Amygdala (tissue), 56 donors: ENCODE data around the gene SH3RF1.
A peak's percentile ranks its signal among the peaks of the same experiment; 100 is the strongest.

Source experiments
- DNase-seq, 56 donors: peaks; one replicate each; lab custom pipeline; 2025; lab: John Stamatoyannopoulos, UW

SH3RF1 gene

GRCh38 chr4:169252339-169253112 is 18.2 kb downstream of the SH3RF1 start:
- no peak for DNase-seq

- no peak for DNase-seq
These were observed 19.2 kb downstream of the SH3RF1 start for GRCh38 chr4:169251291-169252235.

- DNase-seq: no peak
These were observed 20.0 kb downstream of the SH3RF1 start for GRCh38 chr4:169250796-169251195.

- no peak for DNase-seq
These were observed 20.8 kb downstream of the SH3RF1 start for GRCh38 chr4:169249999-169250398.

- no peak for DNase-seq
These were observed 21.4 kb downstream of the SH3RF1 start for GRCh38 chr4:169249214-169249973.

GRCh38 chr4:169248645-169249044 is 22.1 kb downstream of the SH3RF1 start:
- DNase-seq: no peak

GRCh38 chr4:169246957-169247396 is 23.8 kb downstream of the SH3RF1 start:
- no peak for DNase-seq

- no peak for DNase-seq
These were observed 24.5 kb downstream of the SH3RF1 start for GRCh38 chr4:169246279-169246678.

- DNase-seq: no peak
These were observed 25.7 kb downstream of the SH3RF1 start for GRCh38 chr4:169245061-169245460.

GRCh38 chr4:169243825-169244609 is 26.7 kb downstream of the SH3RF1 start:
- DNase-seq: no peak

- DNase-seq: no peak
These were observed 29.3 kb downstream of the SH3RF1 start for GRCh38 chr4:169241464-169241863.

GRCh38 chr4:169239221-169239905 is 31.4 kb downstream of the SH3RF1 start:
- no peak for DNase-seq

- DNase-seq: no peak
These were observed 32.3 kb downstream of the SH3RF1 start for GRCh38 chr4:169238445-169238844.

GRCh38 chr4:169236873-169237626 is 33.7 kb downstream of the SH3RF1 start:
- peak in 8 of 56 donors; percentile 6 to 42 (median 21) for DNase-seq

GRCh38 chr4:169236078-169236477 is 34.7 kb downstream of the SH3RF1 start:
- DNase-seq: no peak

- DNase-seq: no peak
These were observed 36.5 kb downstream of the SH3RF1 start for GRCh38 chr4:169234137-169234855.

GRCh38 chr4:169233691-169234090 is 37.1 kb downstream of the SH3RF1 start:
- DNase-seq: no peak
